ENCODE measurements around the gene CACNA2D3. TPM values are rescaled to one million over a fixed set of nuclear protein-coding genes. Genes with fewer than 3 reads are reported as not detected.

The CACNA2D3 gene
- total RNA-seq, 2 donors from 2014 or later: 1.1 to 5.9 TPM

DNA sequence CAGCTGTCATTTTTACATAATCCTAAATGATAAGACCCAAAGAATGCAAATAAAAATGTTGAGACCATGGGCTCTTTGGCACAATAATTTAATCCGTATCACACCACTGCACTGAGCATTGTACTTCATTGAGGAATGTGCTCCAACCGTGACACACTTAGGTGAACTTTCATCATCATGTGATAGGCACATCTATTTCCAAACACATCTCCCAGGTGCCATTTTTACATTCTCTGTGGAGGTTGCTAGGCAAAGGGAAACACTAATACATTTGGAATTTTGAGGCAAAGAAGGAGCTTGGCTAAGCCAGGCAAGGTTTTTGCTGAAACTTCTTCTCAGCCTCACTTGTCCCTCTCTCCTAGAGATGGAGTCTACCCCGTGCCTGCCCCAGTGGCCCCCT, 736.8 kb downstream of the CACNA2D3 start:
- no peaks in the 10 kb centered on the region for H3K27me3 ChIP-seq (replicated peaks; ENCODE audit: insufficient read depth)
- TF ChIP-seq POLR2A (IDR thresholded peaks at IDR 0.05) (no peak), POLR2AphosphoS5 (IDR thresholded peaks at IDR 0.05) (no peak)
- TF ChIP-seq, protein P1, sequence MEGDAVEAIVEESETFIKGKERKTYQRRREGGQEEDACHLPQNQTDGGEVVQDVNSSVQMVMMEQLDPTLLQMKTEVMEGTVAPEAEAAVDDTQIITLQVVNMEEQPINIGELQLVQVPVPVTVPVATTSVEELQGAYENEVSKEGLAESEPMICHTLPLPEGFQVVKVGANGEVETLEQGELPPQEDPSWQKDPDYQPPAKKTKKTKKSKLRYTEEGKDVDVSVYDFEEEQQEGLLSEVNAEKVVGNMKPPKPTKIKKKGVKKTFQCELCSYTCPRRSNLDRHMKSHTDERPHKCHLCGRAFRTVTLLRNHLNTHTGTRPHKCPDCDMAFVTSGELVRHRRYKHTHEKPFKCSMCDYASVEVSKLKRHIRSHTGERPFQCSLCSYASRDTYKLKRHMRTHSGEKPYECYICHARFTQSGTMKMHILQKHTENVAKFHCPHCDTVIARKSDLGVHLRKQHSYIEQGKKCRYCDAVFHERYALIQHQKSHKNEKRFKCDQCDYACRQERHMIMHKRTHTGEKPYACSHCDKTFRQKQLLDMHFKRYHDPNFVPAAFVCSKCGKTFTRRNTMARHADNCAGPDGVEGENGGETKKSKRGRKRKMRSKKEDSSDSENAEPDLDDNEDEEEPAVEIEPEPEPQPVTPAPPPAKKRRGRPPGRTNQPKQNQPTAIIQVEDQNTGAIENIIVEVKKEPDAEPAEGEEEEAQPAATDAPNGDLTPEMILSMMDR (IDR thresholded peaks at IDR 0.05): no peak
- no peak overlapping the region for H3K27ac ChIP-seq
- no peak for DNase-seq (ENCODE audit: low spot score)
- H3K9me3 ChIP-seq: no peaks in the 10 kb centered on the region
- no peak overlapping the region for H3K4me3 ChIP-seq
- intact Hi-C loops (cut with DNase I): loop anchor here (10.0 kb wide), 4 partner anchors 434 to 914 kb away; partner anchors contain the start of gene WNT5A
- no peaks in the 10 kb centered on the region for H3K4me1 ChIP-seq (replicated peaks)
- H3K36me3 ChIP-seq: no peaks in the 10 kb centered on the region
- 79% methylated on average over 3 of the region's 3 CpGs for WGBS

DNA sequence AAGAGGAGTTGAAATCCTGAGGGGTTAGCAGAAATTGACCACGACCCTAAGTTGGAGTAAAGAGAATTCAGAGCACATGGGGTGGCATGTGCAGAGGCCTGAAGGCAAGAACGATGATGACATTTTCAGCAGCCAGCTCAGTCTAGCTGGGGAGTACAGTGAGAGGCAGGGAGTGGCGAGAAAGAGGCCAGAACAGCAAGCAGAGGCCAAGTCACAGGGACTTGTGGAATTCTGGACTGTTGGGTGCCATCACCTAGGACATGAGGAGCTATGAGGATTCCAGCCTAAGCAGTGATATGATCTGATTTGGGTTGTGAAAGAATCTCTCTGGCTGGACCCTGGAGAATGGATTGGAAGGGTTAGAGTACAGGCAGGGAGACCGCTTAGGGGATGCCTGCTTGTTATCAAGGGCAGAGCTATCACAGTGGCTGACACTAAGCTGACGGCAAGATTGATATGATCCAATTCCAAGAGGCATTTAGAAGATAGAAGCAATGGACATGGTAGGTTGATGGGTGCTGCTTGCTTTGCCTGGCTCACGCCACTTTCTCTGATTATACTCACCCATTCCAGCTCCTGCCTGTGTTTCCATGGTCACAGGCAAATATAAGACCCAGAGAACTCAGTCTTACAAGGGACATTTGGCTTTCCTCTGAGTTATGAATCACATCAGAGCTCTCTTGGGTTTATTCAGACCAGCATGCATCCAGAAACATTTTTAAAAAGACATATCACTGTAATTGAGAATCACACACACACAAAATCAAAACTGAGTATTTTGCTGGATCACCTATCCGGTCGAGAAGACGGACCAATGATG, 739.1 kb downstream of the CACNA2D3 start:
- H3K36me3 ChIP-seq: no peaks in the 10 kb centered on the region

DNA sequence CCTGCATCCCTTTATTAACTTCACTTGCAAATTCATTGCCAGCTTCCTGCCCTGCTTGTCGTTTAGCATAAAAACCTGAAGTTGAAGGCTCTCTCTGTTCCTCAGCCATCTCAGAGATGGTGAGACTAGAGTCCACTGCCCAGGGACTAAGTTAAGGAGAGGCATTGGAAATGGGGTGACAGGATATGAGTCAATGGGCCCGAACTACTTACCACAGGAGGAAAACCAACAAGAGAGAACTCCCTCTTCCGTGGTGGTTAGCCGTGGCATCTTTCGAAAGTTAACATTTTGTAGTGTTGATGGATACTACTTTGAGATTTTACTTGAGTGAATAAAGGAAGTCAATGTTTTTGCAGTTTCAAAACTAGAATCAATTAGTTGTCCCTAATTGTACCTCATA, 740.2 kb downstream of the CACNA2D3 start:
- no peaks in the 10 kb centered on the region for H3K36me3 ChIP-seq
- no peaks in the 10 kb centered on the region for H3K27me3 ChIP-seq (replicated peaks; ENCODE audit: insufficient read depth)
- DNase-seq (ENCODE audit: low spot score): no peak
- no peak overlapping the region for H3K27ac ChIP-seq
- H3K9me3 ChIP-seq: no peaks in the 10 kb centered on the region
- intact Hi-C loops (cut with DNase I): loop anchor here (10.0 kb wide), 1 partner anchor 1392 kb away; no protein-coding TSS in a partner anchor
- TF ChIP-seq POLR2A (IDR thresholded peaks at IDR 0.05): no peak
- TF ChIP-seq, protein P1 (IDR thresholded peaks at IDR 0.05): no peak
- no peak for TF ChIP-seq POLR2AphosphoS5 (IDR thresholded peaks at IDR 0.05)
- no peaks in the 10 kb centered on the region for H3K4me1 ChIP-seq (replicated peaks)
- 82% methylated on average over 5 of the region's 5 CpGs for WGBS
- no peak overlapping the region for H3K4me3 ChIP-seq

More for the DNA sequence above, 739.1 kb downstream of the CACNA2D3 start:
- no peak for TF ChIP-seq POLR2AphosphoS5 (IDR thresholded peaks at IDR 0.05)
- no peak for TF ChIP-seq POLR2A (IDR thresholded peaks at IDR 0.05)
- TF ChIP-seq, protein P1 (IDR thresholded peaks at IDR 0.05): no peak
- H3K4me3 ChIP-seq: no peak overlapping the region
- no peaks in the 10 kb centered on the region for H3K27me3 ChIP-seq (replicated peaks; ENCODE audit: insufficient read depth)
- 79% methylated on average over 9 of the region's 9 CpGs for WGBS
- DNase-seq (ENCODE audit: low spot score): no peak
- no peaks in the 10 kb centered on the region for H3K9me3 ChIP-seq
- intact Hi-C loops (cut with DNase I): loop anchor here (10.0 kb wide), 1 partner anchor 1393 kb away; no protein-coding TSS in a partner anchor
- H3K4me1 ChIP-seq (replicated peaks): no peaks in the 10 kb centered on the region
- no peak overlapping the region for H3K27ac ChIP-seq

DNA sequence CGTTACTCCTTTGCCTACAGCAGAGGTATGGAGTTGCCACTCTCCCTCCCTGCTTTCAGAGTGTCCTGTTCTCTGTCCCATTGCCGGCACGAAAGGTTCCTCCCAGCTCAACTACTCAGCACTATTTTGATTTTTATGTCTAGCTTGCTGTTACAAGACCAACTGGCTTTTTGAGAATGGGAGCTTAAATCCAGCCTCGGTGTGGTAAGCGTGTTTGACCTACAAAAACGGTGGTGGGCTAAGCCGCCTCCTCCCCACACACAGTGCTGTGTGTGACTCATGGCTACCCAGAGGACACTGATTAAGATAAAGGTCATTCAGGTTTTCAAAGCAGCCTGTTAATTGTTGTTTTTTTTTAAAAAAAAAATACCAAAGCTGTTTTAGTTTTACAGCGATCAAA, 741.0 kb downstream of the CACNA2D3 start:
- Histone ChIP-seq H3K4me3 (no peak overlapping the region), H3K27ac (no peak overlapping the region), H3K9me3 (no peaks in the 10 kb centered on the region), H3K4me1 (replicated peaks) (no peaks in the 10 kb centered on the region), H3K36me3 (no peaks in the 10 kb centered on the region), H3K27me3 (replicated peaks; ENCODE audit: insufficient read depth) (no peaks in the 10 kb centered on the region)
- TF ChIP-seq, protein P1 (IDR thresholded peaks at IDR 0.05): no peak
- TF ChIP-seq POLR2AphosphoS5 (IDR thresholded peaks at IDR 0.05): no peak
- TF ChIP-seq POLR2A (IDR thresholded peaks at IDR 0.05): no peak
- no peak for DNase-seq (ENCODE audit: low spot score)
- WGBS: 70% methylated on average over 8 of the region's 8 CpGs
- intact Hi-C loops (cut with DNase I): loop anchor here (10.0 kb wide), 1 partner anchor 1391 kb away; no protein-coding TSS in a partner anchor
